DMS 273 (cell line): ENCODE results near the gene CDK5R1.

ENCODE experiments used
- DNase-seq: peaks from one replicate; lab custom pipeline; 2025; ENCODE audit not compliant: unreplicated experiment; lab: John Stamatoyannopoulos, UW

CDK5R1 gene

DNA sequence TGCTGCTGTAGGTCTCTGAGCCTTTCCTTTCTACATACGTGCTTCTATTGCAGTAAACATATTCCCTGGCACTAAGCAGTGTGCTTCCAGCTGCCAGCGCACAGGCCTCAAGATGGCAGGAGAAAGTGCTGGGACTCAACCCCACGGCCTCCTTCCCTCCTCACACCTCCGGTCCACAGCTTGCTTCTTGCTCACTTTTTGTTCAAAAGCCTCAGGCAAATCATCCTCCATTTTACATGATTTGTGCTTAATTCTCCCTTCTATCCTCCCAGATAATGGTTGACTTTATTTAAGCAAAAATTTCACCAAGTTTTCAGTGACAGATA, 5.4 kb downstream of the CDK5R1 start:
- DNase-seq = peak; percentile 55

DNA sequence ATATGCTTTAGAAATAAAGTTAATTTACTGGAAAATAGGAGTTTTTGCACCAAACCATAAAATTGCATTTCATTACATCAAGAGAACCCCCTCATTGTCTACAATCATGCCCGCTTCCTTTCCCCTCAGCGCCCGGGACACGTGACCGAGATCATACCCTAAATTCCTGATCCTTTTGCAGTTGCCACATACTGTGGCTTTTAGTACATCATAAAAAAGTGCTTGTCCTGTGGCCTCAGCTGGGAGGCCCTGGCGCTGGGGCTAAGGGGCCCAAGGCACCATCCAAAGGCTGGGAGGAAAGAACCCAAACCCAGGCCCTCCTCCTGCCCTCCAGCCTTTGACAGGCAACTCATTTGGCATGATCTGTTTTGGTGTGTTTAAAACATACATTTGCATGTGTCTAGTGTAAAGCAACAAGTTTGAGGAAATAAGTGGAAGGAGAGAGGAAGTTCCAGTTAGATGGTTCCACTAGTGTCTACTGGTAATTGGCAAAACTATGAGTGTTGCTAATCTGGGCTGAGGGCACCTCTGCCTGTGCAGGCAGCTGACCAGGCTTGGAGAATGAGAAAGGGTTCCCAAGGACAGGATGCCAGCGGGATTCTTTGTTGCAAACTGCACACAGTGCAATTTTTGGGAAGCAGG, 6.0 kb downstream of the CDK5R1 start:
- DNase-seq = no peak

DNA sequence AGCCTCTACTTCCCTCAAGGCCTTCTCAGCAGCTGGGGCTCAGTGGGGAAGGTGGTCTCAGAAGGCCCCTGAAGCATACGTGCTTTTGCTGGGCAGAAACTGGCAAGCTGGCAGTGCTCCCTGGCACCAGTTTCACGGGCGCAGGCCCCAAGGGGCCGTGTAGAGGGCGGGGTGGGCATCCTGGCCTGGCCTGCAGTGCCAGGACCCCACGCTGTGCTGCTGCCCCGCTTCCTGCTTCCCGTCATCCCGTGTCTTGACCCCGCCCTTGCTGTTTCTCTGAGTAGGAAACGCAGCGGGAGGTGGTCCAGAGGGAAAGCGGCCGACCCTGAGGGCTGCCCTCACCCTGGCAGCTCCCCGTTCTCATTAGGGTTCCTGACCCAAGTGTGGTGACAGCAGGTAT, 6.8 kb downstream of the CDK5R1 start:
- DNase-seq = no peak

DNA sequence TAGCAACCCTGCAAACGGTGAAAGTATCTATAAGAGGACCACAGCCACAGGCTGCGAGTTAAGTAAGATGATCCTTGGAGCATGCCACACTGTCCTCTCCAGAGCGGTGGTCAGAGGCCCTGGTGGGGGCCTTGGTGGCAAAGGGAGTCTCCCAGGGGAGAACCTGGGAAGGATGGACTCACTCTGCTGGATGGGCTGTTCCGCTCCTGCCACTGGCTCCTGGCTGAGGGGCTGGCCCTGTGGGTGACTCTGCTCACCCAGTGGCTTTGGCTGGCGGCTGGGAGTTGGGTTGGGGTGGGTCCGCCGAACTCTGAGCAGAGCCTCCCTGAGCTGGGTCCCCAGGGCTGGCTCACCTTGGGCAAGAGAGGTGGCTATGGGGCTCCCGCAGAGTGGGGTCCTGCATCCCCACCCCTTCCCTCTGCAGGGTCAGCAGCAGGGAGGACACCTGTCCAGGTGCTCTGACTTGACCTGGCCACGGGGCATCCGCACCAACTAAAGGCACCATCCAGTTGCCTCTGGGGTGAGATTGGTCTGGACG, 7.3 kb downstream of the CDK5R1 start:
- DNase-seq = no peak

DNA sequence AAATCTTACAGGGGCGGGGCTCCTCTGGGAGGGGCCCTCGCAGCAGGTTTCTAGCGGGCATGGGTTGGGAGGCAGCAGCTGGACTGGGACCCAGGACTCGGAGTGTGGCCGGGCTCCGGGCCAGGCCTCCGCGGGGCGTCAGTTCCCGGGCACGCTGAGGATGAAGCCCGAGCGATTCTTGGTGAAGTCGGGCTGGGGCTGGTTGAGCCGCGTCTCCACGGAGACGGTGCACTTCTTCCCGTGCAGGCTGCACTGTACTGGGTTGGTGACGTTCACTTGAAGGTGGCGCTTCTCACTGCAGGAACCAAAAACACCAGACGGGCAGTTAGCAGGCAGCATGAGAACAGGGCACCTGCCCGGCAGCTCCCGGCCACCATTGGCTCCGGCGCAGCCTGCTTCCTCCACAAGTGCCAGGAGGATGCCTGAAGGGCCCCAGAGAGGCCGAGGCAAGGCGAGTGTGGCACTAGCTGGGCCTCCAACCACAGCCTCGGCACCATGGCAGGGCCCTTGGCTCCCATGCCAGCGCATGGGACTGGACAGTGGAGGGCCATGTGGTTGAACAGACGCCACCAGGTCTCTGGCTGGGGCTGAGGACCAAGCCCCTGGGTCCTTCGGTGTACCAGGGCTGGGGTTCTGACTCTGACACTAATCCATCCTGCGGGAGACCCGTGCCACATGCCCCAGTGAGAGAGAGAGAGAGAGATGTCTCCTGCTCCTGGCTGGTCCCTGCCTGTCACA, 8.0 kb downstream of the CDK5R1 start:
- peak; percentile 97 for DNase-seq

DNA sequence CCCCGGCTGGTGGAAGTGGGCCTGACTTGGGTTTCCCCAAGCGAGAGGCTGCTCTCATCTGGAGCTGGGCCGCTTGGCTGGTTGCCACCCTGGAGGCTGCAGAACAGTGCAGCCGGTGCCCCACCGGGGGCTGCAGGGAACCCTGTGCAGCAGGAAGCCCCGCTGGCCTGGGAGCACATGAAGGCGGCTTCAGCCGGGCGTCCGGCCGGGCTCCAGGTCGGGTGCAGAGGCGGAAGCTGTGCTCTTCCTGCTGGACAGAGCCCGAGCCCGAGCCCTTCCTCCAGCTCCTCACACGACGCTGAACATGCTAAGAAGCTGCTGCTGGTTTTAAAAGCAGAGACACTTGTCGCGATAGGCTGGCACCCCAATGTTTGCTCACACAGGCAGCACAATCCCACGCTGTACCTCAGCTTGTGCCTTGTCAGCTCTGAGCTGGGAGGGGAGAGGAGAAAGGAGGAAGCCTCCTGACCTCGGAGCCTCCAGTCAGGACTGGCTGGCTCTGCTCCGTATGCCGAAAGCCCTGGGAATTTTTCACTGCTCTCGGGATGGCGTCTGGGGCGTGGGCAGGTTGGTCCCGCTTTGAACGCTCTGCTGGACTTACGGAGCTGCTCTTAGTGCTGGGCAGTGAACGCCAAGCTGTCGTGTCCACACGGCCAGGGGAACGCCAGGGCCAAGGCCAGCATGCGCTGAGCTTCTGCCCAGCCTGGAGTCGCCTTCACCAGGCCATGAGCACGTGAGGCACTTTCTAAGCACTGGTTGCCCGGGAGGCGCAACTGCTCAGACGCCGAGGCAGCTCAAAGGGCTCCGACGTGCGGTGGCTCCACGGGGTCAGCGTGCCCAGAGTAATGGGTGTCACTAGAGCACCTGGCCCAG, 8.8 kb downstream of the CDK5R1 start:
- peak; percentile 83 for DNase-seq

DNA sequence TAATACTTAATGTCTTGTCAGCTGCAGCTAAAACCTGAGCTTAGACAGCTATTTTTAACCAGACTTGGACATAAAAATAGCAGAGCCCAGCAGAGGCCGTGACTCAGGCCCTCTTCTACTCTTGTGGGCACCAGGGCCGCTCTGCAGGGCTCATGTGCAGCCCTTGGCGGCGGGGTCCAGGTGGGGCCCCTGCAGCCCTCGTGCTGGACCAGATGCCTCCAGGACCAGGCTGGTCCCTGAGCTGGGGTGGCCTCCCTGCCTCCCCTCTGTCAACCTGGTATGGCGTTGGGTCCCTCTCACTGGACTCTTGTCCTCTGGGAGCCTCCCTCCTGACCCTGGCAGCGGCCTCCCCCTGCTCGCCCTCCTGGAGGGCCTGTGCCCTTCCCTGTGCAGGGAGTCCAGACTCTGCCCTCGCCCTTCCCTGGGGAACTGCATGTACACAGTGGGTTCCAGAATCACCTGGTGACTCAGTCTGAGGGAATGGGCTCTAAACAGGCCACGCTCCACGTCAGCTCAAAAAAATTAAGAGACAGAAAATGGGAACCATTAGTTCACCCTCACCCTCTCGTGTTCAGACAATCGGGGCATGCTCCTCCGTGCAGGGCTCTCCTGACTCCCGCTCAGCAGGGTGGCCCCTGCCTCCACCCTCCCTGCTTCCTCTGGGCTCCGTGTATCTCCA, 9.7 kb downstream of the CDK5R1 start:
- no peak for DNase-seq

DNA sequence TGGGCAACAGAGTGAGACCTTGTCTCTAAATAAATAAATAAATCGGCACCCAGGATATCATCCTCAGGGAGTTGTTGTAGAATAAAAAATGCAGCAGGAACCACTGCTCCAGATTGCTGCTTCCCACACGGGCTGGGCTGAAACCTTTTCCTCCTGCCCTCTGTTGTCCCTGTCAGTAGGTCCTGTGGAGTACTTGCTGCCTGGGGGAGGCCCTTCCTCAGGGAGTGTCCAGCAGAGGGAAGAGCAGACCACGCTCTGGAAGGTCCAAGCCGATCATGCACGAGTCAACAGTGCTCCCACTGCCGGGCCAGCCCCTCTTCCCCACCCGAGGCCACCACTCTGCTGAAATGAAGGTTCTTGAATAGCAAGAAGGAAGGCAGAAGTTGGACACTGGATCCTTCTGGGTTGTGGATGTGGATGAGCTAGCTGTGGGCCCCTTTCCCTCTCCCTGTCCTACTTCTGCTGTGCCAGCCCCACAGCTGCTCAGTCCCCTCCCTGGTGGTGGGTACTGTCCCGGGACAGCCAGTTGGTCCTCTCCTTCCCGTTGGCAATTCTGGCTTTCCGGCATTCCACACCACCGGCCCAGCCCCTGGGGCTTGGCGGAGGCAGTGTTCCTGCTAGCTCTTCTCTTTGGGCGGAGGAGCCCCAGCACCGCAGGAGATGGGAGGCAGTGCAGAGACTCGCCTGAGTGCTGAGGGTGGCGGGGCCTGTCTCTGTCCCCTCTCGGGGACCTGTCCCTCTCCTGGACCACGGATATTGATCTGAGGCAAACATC, 10.8 kb downstream of the CDK5R1 start:
- no peak for DNase-seq

DNA sequence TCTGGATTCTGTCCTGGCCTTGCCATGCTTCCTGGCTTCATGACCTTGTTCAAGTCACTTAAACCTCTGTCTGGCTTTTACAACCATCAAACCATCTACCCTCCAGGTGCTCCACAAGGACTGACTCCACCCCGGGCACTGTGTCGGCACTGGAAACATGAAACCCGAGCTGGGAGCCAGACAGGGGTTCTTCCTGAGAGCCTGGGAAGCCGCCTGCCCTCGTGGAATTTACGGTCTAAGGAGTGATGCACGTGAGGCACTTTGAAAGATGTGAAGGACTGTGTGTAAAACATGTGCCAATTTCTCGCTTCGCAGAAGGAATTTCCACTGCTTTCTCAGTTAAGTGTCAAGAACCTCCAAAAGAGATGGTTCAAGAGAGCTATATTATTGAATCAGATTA, 11.6 kb downstream of the CDK5R1 start:
- peak; percentile 53 for DNase-seq

DNA sequence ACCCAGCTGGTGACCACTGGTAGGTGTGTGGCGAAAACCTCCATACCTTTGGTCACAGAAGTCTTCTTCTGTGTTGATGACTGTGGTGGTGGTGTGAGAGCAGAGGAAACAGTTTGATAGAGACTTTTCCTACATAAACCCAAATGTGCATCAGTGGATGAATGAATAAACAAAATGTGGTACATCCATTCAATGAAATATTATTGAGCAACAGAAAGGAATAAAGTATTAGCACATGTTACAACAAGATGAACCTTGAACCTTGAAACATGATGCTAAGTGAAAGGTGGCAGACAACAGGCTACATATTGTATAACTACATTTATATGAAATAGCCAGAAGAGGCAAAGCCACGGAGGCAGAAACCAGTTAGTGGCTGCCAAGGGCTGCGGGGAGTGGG, 15.2 kb downstream of the CDK5R1 start:
- no peak for DNase-seq

DNA sequence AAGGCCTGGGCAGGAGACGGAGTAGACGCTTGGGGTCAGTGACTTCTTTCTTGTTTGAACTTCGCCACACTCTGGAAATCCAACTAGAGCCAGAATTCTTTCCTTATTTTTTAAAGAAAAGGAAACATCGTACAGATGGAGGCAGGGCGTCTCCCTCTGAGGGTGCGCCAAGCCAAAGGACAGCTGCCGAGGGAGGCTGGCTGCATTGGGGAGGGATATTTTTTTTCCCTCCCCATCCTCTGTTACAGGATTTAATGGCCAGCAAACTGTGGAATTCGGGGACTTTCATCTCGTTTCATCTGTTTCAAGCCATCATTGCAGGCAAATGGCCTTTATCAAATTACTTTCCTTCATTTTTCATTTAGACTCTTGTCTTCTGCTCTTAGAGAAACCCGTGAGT, 15.9 kb downstream of the CDK5R1 start:
- DNase-seq = no peak

DNA sequence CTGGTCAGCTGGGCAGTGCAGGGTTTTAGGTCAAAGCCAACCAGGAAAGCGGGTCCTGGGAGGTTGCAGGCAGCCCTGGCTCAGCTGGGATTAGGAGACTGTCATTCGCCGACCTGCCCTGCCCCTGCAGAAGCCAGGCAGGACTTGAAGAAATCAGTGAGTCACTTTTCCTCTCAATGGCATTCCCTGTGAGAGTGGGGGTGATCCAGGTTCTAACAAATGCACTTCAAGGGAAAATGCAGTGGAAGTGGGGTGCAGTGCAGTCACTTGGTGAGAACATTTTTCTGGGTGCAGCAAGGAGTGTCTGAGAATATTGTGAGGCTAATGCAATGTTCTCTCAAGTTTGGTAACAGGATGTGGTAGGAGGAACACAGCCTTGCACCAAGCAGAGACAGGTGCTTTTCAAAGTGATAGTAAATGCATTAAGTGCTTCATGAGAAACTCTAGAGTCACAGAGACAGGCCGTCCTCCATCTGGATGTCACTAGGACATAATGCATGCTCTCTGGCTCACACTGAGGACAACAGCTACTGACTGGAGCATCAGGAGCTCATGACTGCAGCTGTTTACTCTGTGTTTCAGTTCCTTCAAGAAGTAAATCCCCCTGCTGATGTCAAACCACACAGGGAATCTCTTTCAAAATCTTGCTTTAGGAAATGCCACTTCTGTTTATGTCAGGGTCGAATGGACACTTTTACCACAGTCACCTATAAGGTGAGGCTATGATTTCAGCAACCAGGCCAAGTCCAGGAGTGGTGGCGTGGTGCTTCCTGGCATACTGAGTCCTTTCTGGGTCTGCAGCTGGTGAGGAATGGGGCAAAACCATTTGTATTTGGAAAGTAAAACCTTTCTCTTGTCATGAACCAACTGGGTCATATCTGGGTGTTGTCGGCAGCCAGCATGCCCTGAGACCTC, 16.7 kb downstream of the CDK5R1 start:
- DNase-seq = peak; percentile 16

DNA sequence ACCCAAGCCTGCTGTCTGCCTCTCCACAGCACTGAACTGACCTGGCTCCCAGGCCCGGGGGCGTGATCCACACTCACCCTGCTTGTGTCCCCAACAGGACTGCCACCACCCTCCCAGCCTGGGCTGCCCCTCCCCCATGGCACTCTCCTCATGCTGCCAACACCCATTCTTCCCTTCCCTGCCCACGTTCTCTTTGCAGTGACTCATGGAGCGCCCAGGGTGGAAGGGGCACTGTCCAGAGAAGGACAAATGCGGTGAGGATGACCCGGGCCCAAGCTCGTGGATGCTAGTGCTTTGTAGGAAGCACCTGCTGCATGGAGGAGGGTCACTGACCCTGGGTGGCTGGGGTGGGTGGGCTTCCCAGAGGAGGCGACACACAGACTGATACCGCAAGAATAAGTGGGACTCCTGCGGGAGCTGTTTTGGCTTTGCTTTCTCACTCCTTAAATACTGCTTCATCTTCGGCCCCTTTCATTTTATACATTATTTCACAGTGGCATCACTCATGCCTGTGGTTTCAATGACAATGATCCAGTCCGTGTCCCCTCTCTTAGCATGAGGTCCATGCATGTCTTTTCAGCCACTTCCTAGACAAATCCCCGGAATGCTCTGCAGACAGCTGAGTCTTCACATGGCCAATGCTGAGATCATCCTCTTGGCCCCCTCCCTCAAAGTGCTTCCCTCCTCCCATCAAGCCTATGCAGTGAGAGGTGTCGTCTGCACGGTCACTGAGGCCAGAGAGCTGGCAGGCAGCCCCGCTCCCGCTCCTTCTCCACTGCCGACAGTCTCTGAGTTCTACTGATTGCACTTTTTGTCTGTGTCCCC, 17.6 kb downstream of the CDK5R1 start:
- no peak for DNase-seq

DNA sequence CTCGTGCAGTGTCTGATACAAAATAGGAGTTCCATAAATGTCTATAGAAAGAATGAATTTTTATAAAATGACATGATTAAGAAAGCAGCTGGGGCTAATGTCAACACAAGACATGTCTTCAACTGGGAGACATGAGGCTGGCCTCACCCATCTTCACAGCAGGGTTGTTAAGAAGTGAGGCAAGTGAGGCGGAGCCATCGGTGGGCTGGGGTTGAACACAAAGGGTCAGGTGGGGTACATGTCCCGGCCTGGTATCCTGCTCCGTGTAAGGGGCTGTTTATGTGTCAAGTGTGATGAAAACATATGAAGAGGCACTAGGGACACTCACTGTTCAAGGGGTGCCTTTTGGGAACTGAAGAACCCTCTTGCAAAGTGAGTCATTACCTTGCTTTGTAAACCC, 22.1 kb downstream of the CDK5R1 start:
- DNase-seq = no peak

DNA sequence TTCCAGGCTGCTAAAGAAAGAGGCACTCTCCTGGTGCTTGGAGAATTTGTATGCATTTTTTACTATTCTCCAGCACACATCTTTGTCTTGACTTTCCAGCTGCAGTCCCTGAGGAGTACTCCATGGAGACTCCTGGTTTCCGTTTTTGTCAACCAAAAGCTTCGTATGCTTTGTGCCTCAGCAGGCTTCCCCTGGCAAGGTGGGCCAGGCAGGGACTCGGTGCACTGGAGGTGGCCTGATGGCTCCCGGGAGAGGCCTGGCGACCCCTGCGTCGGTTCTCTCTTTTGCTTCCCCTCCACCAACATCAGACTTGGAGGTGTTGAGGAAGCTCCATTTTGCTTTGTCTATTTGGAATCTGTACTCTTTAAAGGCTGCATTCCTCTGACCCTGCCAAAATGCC, 23.7 kb downstream of the CDK5R1 start:
- no peak for DNase-seq

DNA sequence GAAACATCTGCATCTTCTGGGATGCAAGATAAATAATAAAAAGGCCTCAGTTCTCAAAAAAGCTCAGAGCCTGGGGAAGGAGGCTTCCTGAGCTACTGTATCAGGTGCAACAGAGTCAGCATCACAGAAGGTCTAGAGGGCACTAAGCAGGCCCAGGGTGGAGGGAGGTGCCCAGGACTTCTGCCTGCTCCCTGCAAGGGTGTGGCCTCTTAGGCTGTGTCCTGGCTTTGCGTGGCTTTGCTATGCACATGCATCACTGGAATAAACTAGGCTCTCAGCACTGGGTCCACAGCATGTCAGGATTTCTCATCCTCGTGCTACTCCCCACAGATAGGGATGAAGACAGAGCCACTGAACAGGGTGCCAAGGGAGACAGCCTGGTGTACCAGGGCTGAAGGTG, 25.5 kb downstream of the CDK5R1 start:
- DNase-seq = no peak

DNA sequence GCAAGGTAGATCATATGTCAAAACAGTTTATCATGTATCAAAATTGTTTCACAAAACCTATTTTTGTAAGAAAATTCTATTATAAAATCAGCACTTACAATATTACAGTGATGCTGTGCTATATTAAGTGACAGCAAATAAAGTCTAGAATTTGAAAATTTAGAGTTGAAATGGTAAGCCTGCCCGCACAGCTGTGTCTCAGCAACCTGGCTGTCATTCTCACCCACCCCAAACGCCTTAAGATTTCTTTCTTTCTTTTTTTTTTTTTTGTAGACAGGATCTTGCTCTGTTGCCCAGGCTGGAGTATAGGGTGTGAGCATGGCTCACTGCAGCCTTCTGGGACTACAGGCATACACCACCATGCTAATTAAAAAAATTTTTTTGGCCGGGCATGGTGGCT, 26.8 kb downstream of the CDK5R1 start:
- no peak for DNase-seq

DNA sequence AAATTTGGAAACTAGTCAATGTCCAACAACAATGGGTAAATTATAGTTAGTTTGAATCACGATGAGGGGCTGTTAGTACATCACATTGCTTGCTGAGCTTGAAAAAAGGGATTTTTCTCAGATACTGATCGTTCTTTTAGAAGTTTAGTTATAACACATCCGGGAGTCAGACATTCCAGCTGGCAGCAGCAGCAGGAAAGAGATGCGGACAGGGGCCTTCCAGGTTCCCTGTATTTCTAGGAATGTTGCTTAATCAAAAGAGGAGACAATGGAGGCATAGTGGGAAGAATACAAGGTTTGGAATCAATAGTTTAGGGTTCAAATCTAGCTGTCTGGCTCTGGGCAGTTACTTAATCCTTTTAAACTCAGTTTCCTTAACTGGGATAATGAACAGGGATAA, 27.8 kb downstream of the CDK5R1 start:
- DNase-seq = no peak
